HCT116 (cell line): ENCODE data around the gene PIGN. TPM values are rescaled to one million over a fixed set of nuclear protein-coding genes. Genes with fewer than 3 reads are reported as not detected.

Experiments
- ATAC-seq: fragments of 200-7000 bp; cut with Tn5 transposase; 2 replicates; pipeline ENCODE4 v1.9.1; 2020; ENCODE audit warnings: mild to moderate bottlenecking, moderate library complexity
- BruUV-seq: library from RNA; stranded (reverse); fragments of 400-500 nt; replicated peaks from 2 replicates; lab custom pipeline; 2021; lab: Mats Ljungman, UMichigan
- CTCF ChIA-PET: fragments of 300-600 bp; sonication (Branson Sonifier 250); formaldehyde crosslinking; loops from one replicate; lab custom pipeline; 2021; ENCODE audit warnings: antibody characterized with exemption; lab: Charles Lee
- POLR2A ChIA-PET: fragments of 300-600, 350-600 bp; sonication (Branson Sonifier 250); formaldehyde crosslinking; loops from one replicate; lab custom pipeline; 2021; ENCODE audit warnings: antibody characterized with exemption; lab: Charles Lee
- RAD21 ChIA-PET, 2 experiments: fragments of 300-600 bp; sonication (Branson Sonifier 250); formaldehyde crosslinking; loops; one replicate each; lab custom pipeline; 2023; ENCODE audit warnings: low total read pairs in 2 of 2; ENCODE audit not compliant: uncharacterized antibody in 2 of 2, unreplicated experiment in 2 of 2, low non-redundant PET in 1 of 2; lab: Charles Lee
- DNase-seq: peaks from one replicate; pipeline ENCODE4 v3.0.0-alpha.2; 2010; ENCODE audit warnings: low read depth, low spot score
- H2AFZ ChIP-seq: fragments of 200-600 bp; shearing (Covaris generic), sonication (generic); 2 replicates; pipeline ENCODE4 v1.6.1; 2017; ENCODE audit warnings: low read depth, mixed run types, mixed read lengths, antibody characterized with exemption, low read length; ENCODE audit not compliant: poor library complexity, severe bottlenecking
- H3K27ac ChIP-seq: 2 replicates; pipeline ENCODE4 v1.5.1; 2012; ENCODE audit warnings: low read depth, low read length
- H3K27me3 ChIP-seq: fragments of 200-600 bp; sonication (generic); 2 replicates; pipeline ENCODE4 v1.6.1; 2016; ENCODE audit warnings: mixed run types, low read length, mixed read lengths; ENCODE audit not compliant: insufficient read depth
- H3K36me3 ChIP-seq, 2 experiments: fragments of 200-500 bp in 1 of 2; fragments of 200-600 bp in 1 of 2; sonication (Bioruptor generic) in 1 of 2; sonication (generic) in 1 of 2; 2 replicates each; pipeline versions ENCODE4 v1.5.1 to v1.6.1; 2014 to 2016; ENCODE audit warnings: low read length in 2 of 2, inconsistent platforms in 1 of 2, mixed read lengths in 1 of 2, mixed run types in 1 of 2; ENCODE audit not compliant: insufficient read depth in 2 of 2, control insufficient read depth in 1 of 2
- H3K4me1 ChIP-seq, 2 experiments: fragments of 200-600 bp in 1 of 2; sonication (generic) in 1 of 2; 2 replicates each; pipeline versions ENCODE4 v1.5.1 to v1.6.1; 2012 to 2017; ENCODE audit warnings: low read length in 2 of 2, inconsistent platforms in 1 of 2, mild to moderate bottlenecking in 1 of 2, mixed read lengths in 1 of 2, mixed run types in 1 of 2, moderate library complexity in 1 of 2; ENCODE audit not compliant: insufficient read depth in 2 of 2, control insufficient read depth in 1 of 2
- H3K4me2 ChIP-seq: fragments of 200-600 bp; sonication (generic); 2 replicates; pipeline ENCODE4 v1.6.1; 2017; ENCODE audit warnings: mixed run types, low read length, mixed read lengths
- H3K4me3 ChIP-seq, 2 experiments: fragments of 200-600 bp in 1 of 2; sonication (generic) in 1 of 2; replicated peaks in 1 of 2; 2 replicates each; pipeline ENCODE4 v1.5.1; 2011 to 2016; ENCODE audit warnings: low read length in 2 of 2, control low read depth in 1 of 2, low read depth in 1 of 2, mild to moderate bottlenecking in 1 of 2, mixed read lengths in 1 of 2, mixed run types in 1 of 2
- H3K79me2 ChIP-seq: fragments of 200-600 bp; sonication (generic); 2 replicates; pipeline ENCODE4 v1.6.1; 2017; ENCODE audit warnings: mild to moderate bottlenecking, mixed run types, low read length, moderate library complexity, mixed read lengths; ENCODE audit not compliant: insufficient read depth
- H3K9ac ChIP-seq: fragments of 200-600 bp; sonication (generic); 2 replicates; pipeline ENCODE4 v1.6.1; 2016; ENCODE audit warnings: low read length, mixed read lengths
- H3K9me2 ChIP-seq: fragments of 200-600 bp; sonication (generic), shearing (Covaris generic); 2 replicates; pipeline ENCODE4 v1.6.1; 2017; ENCODE audit warnings: mixed run types, mild to moderate bottlenecking, moderate library complexity; ENCODE audit not compliant: insufficient read depth
- H3K9me3 ChIP-seq, 2 experiments: fragments of 200-500 bp in 1 of 2; fragments of 200-600 bp in 1 of 2; sonication (Bioruptor generic) in 1 of 2; sonication (generic) in 1 of 2; 2 replicates each; pipeline ENCODE4 v1.6.1; 2014 to 2017; ENCODE audit warnings: low read length in 2 of 2, mixed read lengths in 2 of 2, inconsistent platforms in 1 of 2, low read depth in 1 of 2, mild to moderate bottlenecking in 1 of 2, mixed run types in 1 of 2, moderate library complexity in 1 of 2; ENCODE audit not compliant: control insufficient read depth in 1 of 2, insufficient read depth in 1 of 2
- H4K20me1 ChIP-seq: fragments of 200-600 bp; sonication (generic), shearing (Covaris generic); 2 replicates; pipeline ENCODE4 v1.6.1; 2017; ENCODE audit warnings: mixed run types, mild to moderate bottlenecking, moderate library complexity; ENCODE audit not compliant: insufficient read depth
- CBX3 ChIP-seq: IDR thresholded peaks from 2 replicates; pipeline ENCODE4 v1.6.1; 2012; ENCODE audit warnings: low read depth
- ELF1 ChIP-seq: IDR thresholded peaks from 2 replicates; pipeline ENCODE4 v1.6.1; 2012; ENCODE audit warnings: low read depth, borderline replicate concordance
- EZH2 ChIP-seq: fragments of 200-600 bp; sonication (generic); IDR thresholded peaks from 2 replicates; pipeline ENCODE4 v1.6.1; 2017; ENCODE audit warnings: antibody characterized with exemption, mixed run types
- FOSL1 ChIP-seq: IDR thresholded peaks from 2 replicates; pipeline ENCODE4 v1.6.1; 2012; ENCODE audit warnings: low read depth
- JUND ChIP-seq: IDR thresholded peaks from 2 replicates; pipeline ENCODE4 v1.6.1; 2012
- MAX ChIP-seq: IDR thresholded peaks from 2 replicates; pipeline ENCODE4 v1.6.1; 2012
- POLR2AphosphoS5 ChIP-seq: IDR thresholded peaks from 2 replicates; pipeline ENCODE4 v1.6.1; 2011; ENCODE audit warnings: mild to moderate bottlenecking, low read depth, low read length, moderate library complexity
- RAD21 ChIP-seq: IDR thresholded peaks from 2 replicates; pipeline ENCODE4 v1.6.1; 2012; ENCODE audit warnings: low read depth, mild to moderate bottlenecking
- SP1 ChIP-seq: IDR thresholded peaks from 2 replicates; pipeline ENCODE4 v1.6.1; 2012; ENCODE audit warnings: low read depth
- SRF ChIP-seq: IDR thresholded peaks from 2 replicates; pipeline ENCODE4 v1.6.1; 2012; ENCODE audit warnings: low read depth
- TCF7L2 ChIP-seq: IDR thresholded peaks from 2 replicates; pipeline ENCODE4 v1.7.0; 2011; ENCODE audit warnings: borderline replicate concordance, inconsistent platforms; ENCODE audit not compliant: insufficient read depth, insufficient read length; ENCODE audit errors: extremely low read depth
- ZNF274 ChIP-seq: fragments of 200-500 bp; sonication (Bioruptor generic); IDR thresholded peaks from 2 replicates; pipeline ENCODE4 v1.6.1; 2014; ENCODE audit warnings: mild to moderate bottlenecking, low read depth, low read length, inconsistent platforms
- intact Hi-C: fragments of 100-400 bp; cut with micrococcal nuclease; formaldehyde crosslinking; loops from 2 replicates; pipeline ENCODE4 v1.10.0; 2022
- total RNA-seq: library from RNA; stranded (reverse); gene quantifications from one replicate; pipeline ENCODE4 v1.2.1, GENCODE V29; 2021; ENCODE audit not compliant: unreplicated experiment
- TF ChIP-seq, protein P1 (sequence below), 3 experiments: fragments of 200-600 bp in 1 of 3; sonication (generic) in 1 of 3; IDR thresholded peaks in 2 of 3; conservative IDR thresholded peaks in 1 of 3; 2 replicates each; pipeline ENCODE4 v1.5.1; 2012 to 2017; ENCODE audit warnings: low read depth in 2 of 3, low read length in 2 of 3, antibody characterized with exemption in 1 of 3, borderline replicate concordance in 1 of 3, control low read depth in 1 of 3, mild to moderate bottlenecking in 1 of 3, mixed read lengths in 1 of 3, mixed run types in 1 of 3, moderate library complexity in 1 of 3; ENCODE audit not compliant: insufficient read depth in 1 of 3
- TF ChIP-seq, protein P2 (sequence below): IDR thresholded peaks from 2 replicates; pipeline ENCODE4 v1.6.1; 2012; ENCODE audit warnings: low read depth

PIGN gene
- total RNA-seq, 1 experiment from 2014 or later: 12.2 TPM

DNA sequence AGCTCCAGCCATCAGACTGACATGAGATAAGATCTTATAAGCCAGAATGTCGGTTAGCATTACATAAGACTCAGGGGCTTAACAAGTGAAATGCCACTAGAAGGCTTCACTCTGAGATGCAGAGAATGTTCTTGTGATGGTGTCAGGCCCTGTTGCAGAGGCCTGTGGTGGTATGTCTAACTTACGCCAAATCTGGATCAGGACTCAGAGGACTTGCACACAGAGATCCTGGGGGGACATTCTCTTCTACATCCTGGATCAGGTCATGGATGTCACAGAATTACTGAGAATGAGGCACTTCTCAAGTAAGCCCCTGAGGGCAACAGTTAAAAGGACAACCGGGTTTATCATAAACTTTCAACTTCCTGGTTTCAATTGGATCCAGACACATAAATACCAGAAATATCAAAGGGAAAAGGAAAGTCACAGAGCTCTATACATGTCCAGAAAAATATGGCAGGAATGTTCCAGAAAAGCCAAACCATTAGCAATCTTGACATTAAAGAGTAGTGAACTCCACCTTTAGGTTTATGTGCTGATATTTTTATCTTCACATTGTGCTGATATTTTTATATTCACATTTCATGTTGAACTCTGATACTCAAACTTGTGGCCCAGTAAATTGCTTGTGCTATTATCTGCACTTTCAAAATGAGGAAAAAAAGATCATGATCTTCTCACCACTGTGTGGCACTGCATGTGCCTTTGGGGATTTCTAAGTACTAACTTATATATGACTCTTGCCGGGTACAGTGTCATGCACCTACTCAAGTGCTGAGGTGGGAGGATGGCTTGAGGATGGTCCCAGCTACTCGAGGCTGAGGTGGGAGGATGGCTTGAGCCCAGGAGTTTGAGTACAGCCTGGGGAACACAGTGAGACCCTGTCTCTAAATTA is 156.5 kb downstream of the PIGN start:
- Histone ChIP-seq H3K4me1 (peaks cover 0 to 3% of the 10 kb centered on the region in 2 experiments; a peak in 1 of 4 replicates), H3K79me2 (no peaks in the 10 kb centered on the region), H3K9me3 (no peaks in the 10 kb centered on the region), H3K4me3 (no peak overlapping the region), H3K36me3 (no peaks in the 10 kb centered on the region), H3K27me3 (no peaks in the 10 kb centered on the region), H3K9ac (no peak overlapping the region)
- ChIA-PET RAD21 (no interaction called here), CTCF (no interaction called here)
- no peak; the same call in 1 of the 2 replicates for ATAC-seq
- no peak for TF ChIP-seq SRF
- no peak for TF ChIP-seq TCF7L2
- no peak for TF ChIP-seq CBX3
- TF ChIP-seq, protein P1, sequence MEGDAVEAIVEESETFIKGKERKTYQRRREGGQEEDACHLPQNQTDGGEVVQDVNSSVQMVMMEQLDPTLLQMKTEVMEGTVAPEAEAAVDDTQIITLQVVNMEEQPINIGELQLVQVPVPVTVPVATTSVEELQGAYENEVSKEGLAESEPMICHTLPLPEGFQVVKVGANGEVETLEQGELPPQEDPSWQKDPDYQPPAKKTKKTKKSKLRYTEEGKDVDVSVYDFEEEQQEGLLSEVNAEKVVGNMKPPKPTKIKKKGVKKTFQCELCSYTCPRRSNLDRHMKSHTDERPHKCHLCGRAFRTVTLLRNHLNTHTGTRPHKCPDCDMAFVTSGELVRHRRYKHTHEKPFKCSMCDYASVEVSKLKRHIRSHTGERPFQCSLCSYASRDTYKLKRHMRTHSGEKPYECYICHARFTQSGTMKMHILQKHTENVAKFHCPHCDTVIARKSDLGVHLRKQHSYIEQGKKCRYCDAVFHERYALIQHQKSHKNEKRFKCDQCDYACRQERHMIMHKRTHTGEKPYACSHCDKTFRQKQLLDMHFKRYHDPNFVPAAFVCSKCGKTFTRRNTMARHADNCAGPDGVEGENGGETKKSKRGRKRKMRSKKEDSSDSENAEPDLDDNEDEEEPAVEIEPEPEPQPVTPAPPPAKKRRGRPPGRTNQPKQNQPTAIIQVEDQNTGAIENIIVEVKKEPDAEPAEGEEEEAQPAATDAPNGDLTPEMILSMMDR (IDR thresholded peaks at IDR 0.05 in 2 of 3, conservative IDR thresholded peaks at IDR 0.05 in 1 of 3; ENCODE audit: borderline replicate concordance in 1 of 3, insufficient read depth in 1 of 3, low read depth in 2 of 3, low read length in 2 of 3): no peak
- TF ChIP-seq JUND: no peak
- no peak for TF ChIP-seq RAD21
- no peak for TF ChIP-seq EZH2
- TF ChIP-seq FOSL1: no peak
- TF ChIP-seq MAX: no peak
- TF ChIP-seq POLR2AphosphoS5: no peak
- TF ChIP-seq, protein P2, sequence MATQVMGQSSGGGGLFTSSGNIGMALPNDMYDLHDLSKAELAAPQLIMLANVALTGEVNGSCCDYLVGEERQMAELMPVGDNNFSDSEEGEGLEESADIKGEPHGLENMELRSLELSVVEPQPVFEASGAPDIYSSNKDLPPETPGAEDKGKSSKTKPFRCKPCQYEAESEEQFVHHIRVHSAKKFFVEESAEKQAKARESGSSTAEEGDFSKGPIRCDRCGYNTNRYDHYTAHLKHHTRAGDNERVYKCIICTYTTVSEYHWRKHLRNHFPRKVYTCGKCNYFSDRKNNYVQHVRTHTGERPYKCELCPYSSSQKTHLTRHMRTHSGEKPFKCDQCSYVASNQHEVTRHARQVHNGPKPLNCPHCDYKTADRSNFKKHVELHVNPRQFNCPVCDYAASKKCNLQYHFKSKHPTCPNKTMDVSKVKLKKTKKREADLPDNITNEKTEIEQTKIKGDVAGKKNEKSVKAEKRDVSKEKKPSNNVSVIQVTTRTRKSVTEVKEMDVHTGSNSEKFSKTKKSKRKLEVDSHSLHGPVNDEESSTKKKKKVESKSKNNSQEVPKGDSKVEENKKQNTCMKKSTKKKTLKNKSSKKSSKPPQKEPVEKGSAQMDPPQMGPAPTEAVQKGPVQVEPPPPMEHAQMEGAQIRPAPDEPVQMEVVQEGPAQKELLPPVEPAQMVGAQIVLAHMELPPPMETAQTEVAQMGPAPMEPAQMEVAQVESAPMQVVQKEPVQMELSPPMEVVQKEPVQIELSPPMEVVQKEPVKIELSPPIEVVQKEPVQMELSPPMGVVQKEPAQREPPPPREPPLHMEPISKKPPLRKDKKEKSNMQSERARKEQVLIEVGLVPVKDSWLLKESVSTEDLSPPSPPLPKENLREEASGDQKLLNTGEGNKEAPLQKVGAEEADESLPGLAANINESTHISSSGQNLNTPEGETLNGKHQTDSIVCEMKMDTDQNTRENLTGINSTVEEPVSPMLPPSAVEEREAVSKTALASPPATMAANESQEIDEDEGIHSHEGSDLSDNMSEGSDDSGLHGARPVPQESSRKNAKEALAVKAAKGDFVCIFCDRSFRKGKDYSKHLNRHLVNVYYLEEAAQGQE: no peak
- TF ChIP-seq ZNF274: no peak
- TF ChIP-seq ELF1: no peak
- no peak for TF ChIP-seq SP1
- TF ChIP-seq, all 23 proteins: peak for 0
- no peak for DNase-seq
- Histone ChIP-seq H3K9me2 (no peaks in the 10 kb centered on the region), H3K4me2 (no peak overlapping the region), H2AFZ (no peak overlapping the region), H3K27ac (no peak overlapping the region), H4K20me1 (no peaks in the 10 kb centered on the region)
- POLR2A ChIA-PET: no interaction called here
- intact Hi-C loops: no loop called here
- no TSS peak for BruUV-seq
